IgD-negative memory B cell (primary cell): ENCODE measurements around the gene IL16. TPM values are rescaled to one million over a fixed set of nuclear protein-coding genes. Genes with fewer than 3 reads are reported as not detected.

Source experiments
- H3K27ac Mint-ChIP-seq, 3 donors: one replicate each; pipeline ENCODE4 v1.8.0; 2020 to 2022; ENCODE audit warnings: mild to moderate bottlenecking in 3 of 3, mixed read lengths in 3 of 3, moderate library complexity in 1 of 3
- H3K27me3 Mint-ChIP-seq: one replicate; pipeline ENCODE4 v1.8.0; 2021; ENCODE audit warnings: mixed read lengths
- H3K36me3 Mint-ChIP-seq: one replicate; pipeline ENCODE4 v1.8.0; 2020; ENCODE audit warnings: mild to moderate bottlenecking, mixed read lengths
- H3K4me1 Mint-ChIP-seq, 3 donors: one replicate each; pipeline ENCODE4 v1.8.0; 2020 to 2022; ENCODE audit warnings: mixed read lengths in 3 of 3, mild to moderate bottlenecking in 1 of 3
- H3K4me3 Mint-ChIP-seq, 4 donors: one replicate each; pipeline ENCODE4 v1.8.0; 2020 to 2022; ENCODE audit warnings: mild to moderate bottlenecking in 4 of 4, mixed read lengths in 4 of 4, moderate library complexity in 3 of 4
- H3K9me3 Mint-ChIP-seq, 3 donors: one replicate each; pipeline ENCODE4 v1.8.0; 2020 to 2021; ENCODE audit warnings: mixed read lengths in 3 of 3, mild to moderate bottlenecking in 1 of 3
- polyA plus RNA-seq: library from polyadenylated mRNA; unstranded; fragments of 300-500 nt; fragmentation: Illumina TruSeq; gene quantifications from one replicate; pipeline ENCODE4 v1.2.3, GENCODE V29; 2021

Gene IL16
- polyA plus RNA-seq, 1 donor from 2014 or later, result 301 TPM

DNA sequence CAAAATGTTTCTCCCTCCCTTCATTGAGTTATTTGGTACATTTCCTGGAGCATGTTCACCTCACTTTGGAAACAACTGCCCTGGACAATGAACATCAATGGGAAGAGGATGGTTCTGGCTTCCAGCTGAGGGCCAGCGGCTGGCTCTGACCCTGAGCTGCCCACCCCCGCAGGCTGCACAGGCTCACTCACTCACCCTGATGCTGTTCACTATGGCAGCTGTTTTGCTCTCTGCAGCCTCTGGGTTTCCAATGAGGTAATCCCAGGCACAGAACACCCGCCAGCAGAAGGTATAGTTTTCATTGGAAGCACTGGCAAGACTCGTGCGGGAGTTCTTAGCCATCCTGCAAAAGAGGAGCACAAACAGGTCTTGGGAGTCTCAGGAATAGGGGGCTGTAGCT lies 159.6 kb downstream of the IL16 start:
- H3K27me3 Mint-ChIP-seq, result peaks cover 2% of the 10 kb centered on the region
- no peak overlapping the region for H3K27ac Mint-ChIP-seq
- H3K4me3 Mint-ChIP-seq, result no peak overlapping the region
- peaks cover 0 to 3% (median 0%) of the 10 kb centered on the region in 3 donors for H3K4me1 Mint-ChIP-seq
- no peaks in the 10 kb centered on the region for H3K9me3 Mint-ChIP-seq
- H3K36me3 Mint-ChIP-seq, result peaks cover 7% of the 10 kb centered on the region

DNA sequence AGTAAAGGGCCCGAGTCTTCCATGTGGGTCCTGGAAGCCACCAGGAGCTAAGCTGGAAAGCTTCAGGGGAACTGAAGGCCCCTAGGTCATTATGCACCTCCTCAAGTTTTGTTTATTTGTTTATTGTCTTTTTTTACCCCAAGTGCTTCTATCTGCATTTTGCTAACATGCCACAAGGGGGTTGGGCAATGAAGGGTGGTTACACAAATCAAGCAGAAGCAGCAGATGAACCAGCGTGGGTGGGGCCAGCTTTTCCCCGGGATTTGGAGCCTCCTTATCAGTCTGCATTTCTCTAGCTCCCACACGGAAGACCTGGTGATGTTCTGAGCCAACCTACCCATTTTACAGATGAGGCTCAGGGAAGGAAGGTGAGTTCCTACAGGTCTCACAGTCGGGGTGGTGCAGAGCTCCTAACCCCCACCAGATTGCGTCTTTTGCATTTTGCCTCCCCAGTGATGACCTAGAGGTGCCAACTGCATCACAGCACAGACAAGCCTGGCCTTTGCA lies 160.6 kb downstream of the IL16 start:
- Mint-ChIP-seq H3K27me3 (peaks cover 2% of the 10 kb centered on the region), H3K4me1 (peaks cover 0 to 3% (median 0%) of the 10 kb centered on the region in 3 donors), H3K36me3 (peaks cover 7% of the 10 kb centered on the region), H3K9me3 (no peaks in the 10 kb centered on the region), H3K4me3 (no peak overlapping the region), H3K27ac (no peak overlapping the region)

DNA sequence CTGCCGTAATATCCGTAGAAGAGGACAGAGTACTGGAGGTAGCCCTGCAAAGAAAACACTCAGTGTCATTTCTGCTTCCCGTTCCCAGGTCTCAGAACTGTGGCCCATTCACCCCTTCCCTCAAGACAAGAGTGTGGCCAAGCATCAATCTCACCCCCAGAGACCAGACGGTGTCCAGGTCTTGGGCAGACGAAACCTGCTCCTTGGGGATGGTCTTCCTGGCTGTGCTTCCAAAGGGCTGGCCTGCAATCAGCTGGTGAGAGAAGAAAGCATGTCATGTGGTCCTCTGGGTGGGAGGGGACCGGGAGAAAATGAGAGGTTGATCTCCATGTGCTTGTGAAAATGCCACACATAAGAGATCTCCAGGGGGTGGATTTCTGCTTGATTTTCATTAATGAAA lies 161.6 kb downstream of the IL16 start:
- no peak overlapping the region for H3K4me3 Mint-ChIP-seq
- H3K27ac Mint-ChIP-seq, result no peak overlapping the region
- peaks cover 2% of the 10 kb centered on the region for H3K27me3 Mint-ChIP-seq
- H3K36me3 Mint-ChIP-seq, result peaks cover 11% of the 10 kb centered on the region
- no peaks in the 10 kb centered on the region for H3K9me3 Mint-ChIP-seq
- H3K4me1 Mint-ChIP-seq, result peaks cover 0 to 3% (median 0%) of the 10 kb centered on the region in 3 donors

DNA sequence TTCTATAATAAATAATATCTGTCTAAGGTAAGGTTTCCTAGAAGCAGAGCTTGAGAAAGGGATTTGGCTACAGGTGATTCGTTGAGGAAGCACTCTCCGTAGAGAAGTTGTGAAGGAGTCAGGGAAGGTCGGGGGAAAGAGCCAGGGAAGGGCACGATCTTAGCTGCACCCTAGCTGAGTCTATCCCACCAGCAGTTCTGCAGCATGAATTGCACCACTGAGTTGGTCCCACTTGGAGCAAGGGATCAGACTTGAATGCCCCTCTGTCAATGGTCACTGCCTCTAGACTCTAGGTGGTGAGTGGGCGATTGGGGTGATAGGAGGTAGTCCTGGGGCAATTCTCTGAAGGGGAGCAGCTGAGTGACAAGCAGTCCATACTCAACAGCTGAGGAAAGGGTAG lies 163.8 kb downstream of the IL16 start:
- Mint-ChIP-seq H3K27me3 (peaks cover 2% of the 10 kb centered on the region), H3K4me1 (peaks cover 0 to 3% (median 0%) of the 10 kb centered on the region in 3 donors), H3K9me3 (no peaks in the 10 kb centered on the region), H3K36me3 (peaks cover 14% of the 10 kb centered on the region), H3K27ac (no peak overlapping the region), H3K4me3 (no peak overlapping the region)

DNA sequence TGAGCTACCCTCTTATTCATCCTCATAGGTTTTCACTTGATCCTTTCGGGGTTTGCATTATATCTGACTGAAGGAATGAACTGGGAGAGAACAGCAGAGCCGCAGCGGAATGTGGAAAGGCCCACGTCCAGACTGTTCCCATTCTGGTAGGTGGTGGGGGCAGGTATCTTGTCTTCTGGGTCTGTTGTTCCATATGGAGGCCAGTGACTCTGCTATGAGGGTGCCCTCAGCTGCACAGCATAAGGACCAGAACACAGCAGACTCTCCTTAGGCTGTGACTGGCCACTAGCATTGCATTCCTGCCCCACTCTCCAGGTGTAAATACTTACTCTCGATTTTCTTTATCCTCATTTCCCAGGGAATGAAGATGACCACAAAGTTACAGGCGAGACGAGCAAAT lies 165.2 kb downstream of the IL16 start:
- no peaks in the 10 kb centered on the region for H3K9me3 Mint-ChIP-seq
- peaks cover 12% of the 10 kb centered on the region for H3K36me3 Mint-ChIP-seq
- H3K27ac Mint-ChIP-seq, result no peak overlapping the region
- peak overlapping the region in 1 of 4 donors; percentile 33 for H3K4me3 Mint-ChIP-seq
- H3K4me1 Mint-ChIP-seq, result peaks cover 0 to 3% (median 0%) of the 10 kb centered on the region in 3 donors
- H3K27me3 Mint-ChIP-seq, result peaks cover 2% of the 10 kb centered on the region

DNA sequence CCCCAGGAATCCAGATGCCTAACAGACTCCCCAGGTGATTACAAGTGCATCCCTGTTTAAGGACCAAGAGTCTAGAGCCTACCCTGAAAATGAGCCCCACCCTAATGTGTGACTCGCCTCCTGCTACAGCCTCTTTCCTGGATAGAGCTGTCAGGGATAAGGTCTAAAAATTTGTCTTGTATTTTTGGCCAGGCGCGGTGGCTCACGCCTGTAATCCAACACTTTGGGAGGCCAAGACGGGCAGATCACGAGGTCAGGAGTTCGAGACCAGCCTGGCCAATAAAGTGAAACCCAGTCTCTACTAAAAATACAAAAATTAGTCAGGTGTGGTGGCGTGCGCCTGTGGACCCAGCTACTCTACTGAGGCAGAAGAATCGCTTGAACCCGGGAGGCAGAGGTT lies 166.1 kb downstream of the IL16 start:
- Mint-ChIP-seq H3K27ac (no peak overlapping the region), H3K9me3 (no peaks in the 10 kb centered on the region), H3K4me1 (peaks cover 0 to 1% (median 0%) of the 10 kb centered on the region in 3 donors), H3K36me3 (peaks cover 6% of the 10 kb centered on the region), H3K27me3 (peaks cover 2% of the 10 kb centered on the region), H3K4me3 (no peak overlapping the region)

DNA sequence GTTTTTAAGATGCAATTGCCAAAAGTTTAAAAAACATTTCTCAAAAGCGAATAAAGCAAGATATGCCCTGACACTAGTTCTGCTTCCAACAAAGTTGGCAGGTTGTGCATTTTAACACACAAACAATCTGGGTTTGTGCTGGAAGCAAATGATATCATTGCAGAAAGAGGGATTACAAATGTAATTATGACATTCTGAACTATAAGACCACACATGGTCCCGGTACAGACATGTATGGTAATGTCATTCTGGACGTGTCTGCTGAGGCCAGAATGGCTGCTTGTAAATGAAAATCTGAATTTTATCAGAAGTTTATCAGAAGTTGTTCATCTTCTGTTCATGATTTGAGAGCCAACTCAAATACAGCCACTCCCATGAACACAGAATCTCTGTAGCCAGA lies 166.6 kb downstream of the IL16 start:
- H3K27me3 Mint-ChIP-seq, result peaks cover 2% of the 10 kb centered on the region
- H3K36me3 Mint-ChIP-seq, result peaks cover 6% of the 10 kb centered on the region
- H3K27ac Mint-ChIP-seq, result no peak overlapping the region
- H3K9me3 Mint-ChIP-seq, result no peaks in the 10 kb centered on the region
- no peak overlapping the region for H3K4me3 Mint-ChIP-seq
- peaks cover 0 to 1% (median 0%) of the 10 kb centered on the region in 3 donors for H3K4me1 Mint-ChIP-seq

Other genes with a start within 250 kb of the IL16 start
- 21.9 TPM for gene MESD, start 207.1 kb upstream of the IL16 start, polyA plus RNA-seq
- gene TLNRD1, start 196.0 kb upstream of the IL16 start, polyA plus RNA-seq, result 4.6 TPM
- not detected for gene CFAP161, start 62.6 kb upstream of the IL16 start, polyA plus RNA-seq
- gene STARD5, start 127.3 kb downstream of the IL16 start, polyA plus RNA-seq, result 8.4 TPM
- 0.04 TPM for gene TMC3, start 177.3 kb downstream of the IL16 start, polyA plus RNA-seq